DOHH2 (cell line): ENCODE results near the gene SEPTIN11.

Experiments used
- H3F3A ChIP-seq: fragments of 200-600 bp; sonication (generic), shearing (Covaris generic); 2 replicates; pipeline ENCODE4 v1.6.0; 2016; ENCODE audit warnings: antibody characterized with exemption, mild to moderate bottlenecking; ENCODE audit not compliant: control insufficient read depth, insufficient read depth
- H3K27ac ChIP-seq: fragments of 200-600 bp; sonication (generic); 2 replicates; pipeline ENCODE4 v1.5.1; 2014; ENCODE audit warnings: low read depth, mild to moderate bottlenecking, low read length, moderate library complexity
- H3K27me3 ChIP-seq: fragments of 200-600 bp; sonication (generic); 2 replicates; pipeline ENCODE4 v1.6.1; 2014; ENCODE audit warnings: mild to moderate bottlenecking, low read length, mixed read lengths; ENCODE audit not compliant: control insufficient read depth
- H3K36me3 ChIP-seq: fragments of 200-600 bp; sonication (generic); 2 replicates; pipeline ENCODE4 v1.6.1; 2014; ENCODE audit warnings: mild to moderate bottlenecking, low read length, moderate library complexity, mixed read lengths; ENCODE audit not compliant: control insufficient read depth
- H3K4me1 ChIP-seq: fragments of 200-600 bp; sonication (generic); 2 replicates; pipeline ENCODE4 v1.6.1; 2014; ENCODE audit warnings: mild to moderate bottlenecking, low read length, mixed read lengths; ENCODE audit not compliant: control insufficient read depth
- H3K4me2 ChIP-seq: fragments of 200-600 bp; sonication (generic); 2 replicates; pipeline ENCODE4 v1.6.0; 2014; ENCODE audit warnings: mild to moderate bottlenecking, low read length, moderate library complexity
- H3K4me3 ChIP-seq: fragments of 200-600 bp; sonication (generic); 2 replicates; pipeline ENCODE4 v1.5.1; 2014; ENCODE audit warnings: mild to moderate bottlenecking, low read length, mixed read lengths
- H3K79me2 ChIP-seq: fragments of 200-600 bp; sonication (generic); 2 replicates; pipeline ENCODE4 v1.6.1; 2014; ENCODE audit warnings: mild to moderate bottlenecking, low read length, mixed read lengths; ENCODE audit not compliant: control insufficient read depth
- H3K9me2 ChIP-seq: fragments of 200-600 bp; sonication (generic); replicated peaks from 2 replicates; pipeline ENCODE4 v1.6.1; 2014; ENCODE audit warnings: mild to moderate bottlenecking, low read length, mixed read lengths; ENCODE audit not compliant: control insufficient read depth
- H3K9me3 ChIP-seq: fragments of 200-600 bp; sonication (generic); 2 replicates; pipeline ENCODE4 v1.6.1; 2014; ENCODE audit warnings: antibody characterized with exemption, low read length, mixed read lengths; ENCODE audit not compliant: control insufficient read depth, insufficient read depth
- H4K20me1 ChIP-seq: fragments of 200-600 bp; sonication (generic); 2 replicates; pipeline ENCODE4 v1.6.0; 2014; ENCODE audit warnings: low read depth, mild to moderate bottlenecking, antibody characterized with exemption, low read length, moderate library complexity; ENCODE audit not compliant: control insufficient read depth, insufficient read depth
- CTCF ChIP-seq: fragments of 200-600 bp; sonication (generic); IDR thresholded peaks from one replicate; pipeline ENCODE4 v1.5.1; 2014; ENCODE audit warnings: antibody characterized with exemption, mild to moderate bottlenecking, low read depth, low read length; ENCODE audit not compliant: poor library complexity, severe bottlenecking
- EZH2phosphoT487 ChIP-seq: fragments of 200-600 bp; sonication (generic); IDR thresholded peaks from 2 replicates; pipeline ENCODE4 v1.6.1; 2017; ENCODE audit warnings: borderline replicate concordance, mild to moderate bottlenecking, antibody characterized with exemption, low read length, moderate library complexity, mixed read lengths

SEPTIN11 gene

GRCh38 chr4:76965866-76966579 is 16.5 kb downstream of the SEPTIN11 start:
- Histone ChIP-seq H3F3A (no peaks in the 10 kb centered on the region), H3K9me2 (no peaks in the 10 kb centered on the region), H3K9me3 (no peaks in the 10 kb centered on the region), H3K4me3 (no peak overlapping the region), H3K27me3 (no peaks in the 10 kb centered on the region), H3K4me2 (0 out of 2 replicates have a peak overlapping the region, but pooled peaks have one; percentile 28), H3K4me1 (peaks cover 7% of the 10 kb centered on the region), H4K20me1 (peaks cover 5% of the 10 kb centered on the region; the same call in 1 of the 2 replicates), H3K36me3 (0 out of 2 replicates have a peak, but pooled peaks cover 3% of the 10 kb centered on the region), H3K27ac (no peak overlapping the region), H3K79me2 (peaks cover 53% of the 10 kb centered on the region)
- TF ChIP-seq CTCF = no peak
- TF ChIP-seq EZH2phosphoT487 = no peak

DNA sequence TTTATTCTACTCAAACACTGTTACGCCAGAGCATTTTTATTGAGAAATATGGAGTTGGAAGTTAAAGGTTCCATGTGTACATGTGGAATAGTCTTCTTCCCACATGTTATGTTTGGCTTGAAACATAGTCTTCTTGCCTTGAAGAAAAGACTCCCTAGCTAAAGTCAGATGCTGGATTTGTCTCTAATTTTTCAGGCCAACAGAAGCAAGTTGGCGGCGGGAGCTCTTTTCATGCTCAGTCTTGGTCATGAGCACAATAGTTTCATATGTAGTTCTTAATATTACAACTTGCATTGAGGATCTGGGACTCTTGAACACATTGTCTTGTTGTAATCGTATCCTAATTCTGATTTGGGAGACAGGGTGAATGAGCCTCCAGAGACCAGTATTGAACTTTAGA is 19.4 kb downstream of the SEPTIN11 start:
- no peak for TF ChIP-seq EZH2phosphoT487
- TF ChIP-seq CTCF = no peak
- H3K79me2 ChIP-seq = peaks cover 44% of the 10 kb centered on the region
- H3K4me2 ChIP-seq = no peak overlapping the region
- no peaks in the 10 kb centered on the region for H3F3A ChIP-seq
- H3K4me3 ChIP-seq = no peak overlapping the region
- peaks cover 5% of the 10 kb centered on the region; the same call in 1 of the 2 replicates for H4K20me1 ChIP-seq
- no peaks in the 10 kb centered on the region for H3K27me3 ChIP-seq
- no peak overlapping the region for H3K27ac ChIP-seq
- no peaks in the 10 kb centered on the region for H3K9me2 ChIP-seq
- 0 out of 2 replicates have a peak, but pooled peaks cover 3% of the 10 kb centered on the region for H3K36me3 ChIP-seq
- no peaks in the 10 kb centered on the region for H3K9me3 ChIP-seq
- peaks cover 7% of the 10 kb centered on the region for H3K4me1 ChIP-seq

DNA sequence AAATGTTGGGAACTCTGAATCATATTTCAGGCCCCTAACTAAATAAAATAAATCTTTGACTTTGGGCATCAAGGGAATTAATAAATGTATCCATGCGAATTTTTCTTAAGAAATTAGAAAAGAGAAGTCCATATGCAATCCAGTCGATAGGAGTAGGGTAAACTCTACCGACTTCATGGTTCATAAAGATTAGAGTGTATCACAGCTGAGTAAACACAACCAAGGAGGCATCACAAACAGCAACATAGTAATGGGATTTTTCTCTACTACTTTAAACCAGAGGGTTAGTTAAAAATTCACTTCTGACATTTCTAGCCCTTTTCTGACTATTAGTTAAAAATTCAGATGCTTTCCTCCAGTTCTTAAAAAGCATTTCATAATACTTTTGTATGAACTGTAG is 19.9 kb downstream of the SEPTIN11 start:
- Histone ChIP-seq H3K9me3 (no peaks in the 10 kb centered on the region), H3K9me2 (no peaks in the 10 kb centered on the region), H3K27me3 (no peaks in the 10 kb centered on the region), H3K79me2 (peaks cover 41% of the 10 kb centered on the region), H3K27ac (no peak overlapping the region), H3K4me1 (peaks cover 7% of the 10 kb centered on the region), H3K4me2 (no peak overlapping the region), H3F3A (no peaks in the 10 kb centered on the region), H3K36me3 (0 out of 2 replicates have a peak, but pooled peaks cover under 1% of the 10 kb centered on the region), H4K20me1 (peaks cover 5% of the 10 kb centered on the region; the same call in 1 of the 2 replicates), H3K4me3 (no peak overlapping the region)
- no peak for TF ChIP-seq EZH2phosphoT487
- no peak for TF ChIP-seq CTCF
